Panc1 (cell line): ENCODE results near the gene BIRC7. TPM values are rescaled to one million over a fixed set of nuclear protein-coding genes. Genes with fewer than 3 reads are reported as not detected.

ENCODE experiments used
- ATAC-seq: fragments of 200-7000 bp; cut with Tn5 transposase; 2 replicates; pipeline ENCODE4 v1.9.1; 2020; ENCODE audit warnings: mild to moderate bottlenecking, moderate library complexity
- BruUV-seq: library from RNA; stranded (reverse); fragments of 400-500 nt; replicated peaks from 2 replicates; lab custom pipeline; 2021; lab: Mats Ljungman, UMichigan
- CTCF ChIA-PET: fragments of 300-600 bp; sonication (Branson Sonifier 250); formaldehyde crosslinking; loops from one replicate; lab custom pipeline; 2022; ENCODE audit warnings: antibody characterized with exemption; lab: Charles Lee
- POLR2A ChIA-PET: fragments of 300-600 bp; sonication (Branson Sonifier 250); formaldehyde crosslinking; loops from one replicate; lab custom pipeline; 2022; ENCODE audit warnings: antibody characterized with exemption; lab: Charles Lee
- DNase-seq: peaks from one replicate; pipeline ENCODE4 v3.0.0-alpha.2; 2010; ENCODE audit warnings: low read depth, low spot score
- H3K27ac ChIP-seq: 2 replicates; pipeline ENCODE4 v1.5.1; 2011; ENCODE audit warnings: mild to moderate bottlenecking, low read length, inconsistent platforms
- H3K27me3 ChIP-seq: fragments of 200-500 bp; sonication (Bioruptor generic); 2 replicates; pipeline ENCODE4 v1.6.0; 2014; ENCODE audit warnings: low read length, inconsistent platforms; ENCODE audit not compliant: control insufficient read depth, insufficient read depth
- H3K36me3 ChIP-seq: fragments of 200-500 bp; sonication (Bioruptor generic); 2 replicates; pipeline ENCODE4 v1.5.1; 2014; ENCODE audit warnings: inconsistent platforms, mild to moderate bottlenecking, low read length, moderate library complexity; ENCODE audit not compliant: control insufficient read depth, insufficient read depth
- H3K4me1 ChIP-seq: 2 replicates; pipeline ENCODE4 v1.5.1; 2011; ENCODE audit warnings: inconsistent platforms, mild to moderate bottlenecking, low read length, moderate library complexity; ENCODE audit not compliant: control insufficient read depth, insufficient read depth
- H3K4me3 ChIP-seq, 2 experiments: 2 replicates each; pipeline ENCODE4 v1.5.1; 2011 to 2012; ENCODE audit warnings: low read depth in 2 of 2, low read length in 2 of 2, mild to moderate bottlenecking in 2 of 2, inconsistent platforms in 1 of 2, moderate library complexity in 1 of 2
- H3K9me3 ChIP-seq: fragments of 200-500 bp; sonication (Bioruptor generic); 2 replicates; pipeline ENCODE4 v1.5.1; 2014; ENCODE audit warnings: low read depth, mild to moderate bottlenecking, inconsistent platforms, low read length, moderate library complexity; ENCODE audit not compliant: control insufficient read depth, insufficient read depth
- POLR2AphosphoS5 ChIP-seq: IDR thresholded peaks from 2 replicates; pipeline ENCODE4 v1.6.1; 2012; ENCODE audit warnings: mild to moderate bottlenecking, low read depth, low read length, moderate library complexity
- SIN3A ChIP-seq: IDR thresholded peaks from 2 replicates; pipeline ENCODE4 v1.6.1; 2012; ENCODE audit warnings: low read depth, mild to moderate bottlenecking, low read length, moderate library complexity, borderline replicate concordance; ENCODE audit not compliant: insufficient read depth
- TCF7L2 ChIP-seq: IDR thresholded peaks from 2 replicates; pipeline ENCODE4 v1.6.1; 2011; ENCODE audit warnings: mild to moderate bottlenecking, low read depth, low read length, inconsistent platforms
- in situ Hi-C: cut with HindIII; loops from 2 replicates; pipeline ENCODE4 v1.10.0; 2016; ENCODE audit warnings: low sequenced_read_pairs, low pct_unique_long_range_greater_than_20kb
- intact Hi-C: fragments of 100-400 bp; cut with micrococcal nuclease; formaldehyde crosslinking; loops from one replicate; pipeline ENCODE4 v1.10.0; 2022; ENCODE audit not compliant: unreplicated experiment
- total RNA-seq: library from RNA; stranded (reverse); gene quantifications from one replicate; pipeline ENCODE4 v1.2.1, GENCODE V29; 2021; ENCODE audit not compliant: unreplicated experiment
- TF ChIP-seq, protein P1 (sequence below): fragments of 450-650 bp; IDR thresholded peaks from 2 replicates; pipeline ENCODE4 v1.5.1; 2017; ENCODE audit warnings: mild to moderate bottlenecking
- TF ChIP-seq, protein P2 (sequence below), 2 experiments: IDR thresholded peaks; 2 replicates each; pipeline ENCODE4 v1.6.1; 2011 to 2012; ENCODE audit warnings: low read depth in 2 of 2, control low read depth in 1 of 2, low read length in 1 of 2, mild to moderate bottlenecking in 1 of 2, moderate library complexity in 1 of 2; ENCODE audit not compliant: insufficient read depth in 1 of 2

BIRC7 gene
- total RNA-seq, 1 experiment from 2014 or later, result 9.0 TPM

DNA sequence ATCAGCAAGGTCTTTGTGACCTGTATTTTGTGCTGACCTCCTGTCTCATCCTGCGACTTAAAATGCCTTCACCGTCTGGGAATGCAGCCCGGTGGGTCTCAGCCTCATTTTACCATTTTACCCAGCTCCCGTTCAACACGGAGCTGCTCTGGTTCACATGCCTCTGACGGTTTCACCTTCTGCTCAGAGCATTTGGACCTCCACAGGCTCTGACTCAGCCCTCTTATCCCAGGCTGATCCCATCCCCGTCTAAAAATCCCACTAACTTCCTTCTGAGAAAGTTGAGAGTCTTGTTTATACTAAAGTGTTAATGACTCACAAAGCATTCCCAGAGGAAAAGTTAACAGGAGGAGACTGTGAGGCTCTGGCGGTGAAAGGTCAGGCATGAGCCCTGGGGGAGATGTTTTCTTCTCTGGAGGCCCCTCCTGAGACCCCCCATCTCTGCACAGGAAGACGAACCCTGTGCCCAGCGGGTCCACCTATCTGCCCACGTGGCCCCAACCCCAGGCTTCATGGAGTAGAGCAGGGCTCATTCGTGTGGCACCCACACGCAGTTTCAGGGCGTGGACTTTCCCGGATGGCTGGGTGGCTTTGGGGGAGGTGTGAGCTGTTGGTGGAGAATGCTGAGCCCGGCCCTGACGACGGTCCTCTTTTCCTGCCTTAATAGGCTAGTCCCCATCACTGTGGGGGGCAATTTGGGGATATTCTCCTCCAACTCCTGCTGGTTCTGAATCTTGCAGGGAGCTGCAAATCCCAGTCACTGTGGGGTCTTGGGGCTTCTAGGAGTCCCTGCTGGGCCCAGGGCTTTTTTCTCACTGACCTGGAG is 3.3 kb upstream of the BIRC7 start:
- H3K27ac ChIP-seq, result peak overlapping the region; percentile 81
- ChIA-PET POLR2A (interaction anchor here (0.6 kb wide), 2 partner anchors 279 to 299 kb away, joined by 4 to 6 read pairs; no protein-coding TSS in a partner anchor), CTCF (interaction anchor here (0.6 to 3.6 kb wide), 3 partner anchors 8 to 34 kb away, joined by 4 to 52 read pairs (median 5); no protein-coding TSS in a partner anchor)
- DNase-seq, result peak; percentile 54
- no peaks in the 10 kb centered on the region for H3K27me3 ChIP-seq
- TF ChIP-seq POLR2AphosphoS5 (no peak; the same call in 1 of the 2 replicates), SIN3A (no peak), TCF7L2 (peak; percentile 44)
- TF ChIP-seq, protein P1, sequence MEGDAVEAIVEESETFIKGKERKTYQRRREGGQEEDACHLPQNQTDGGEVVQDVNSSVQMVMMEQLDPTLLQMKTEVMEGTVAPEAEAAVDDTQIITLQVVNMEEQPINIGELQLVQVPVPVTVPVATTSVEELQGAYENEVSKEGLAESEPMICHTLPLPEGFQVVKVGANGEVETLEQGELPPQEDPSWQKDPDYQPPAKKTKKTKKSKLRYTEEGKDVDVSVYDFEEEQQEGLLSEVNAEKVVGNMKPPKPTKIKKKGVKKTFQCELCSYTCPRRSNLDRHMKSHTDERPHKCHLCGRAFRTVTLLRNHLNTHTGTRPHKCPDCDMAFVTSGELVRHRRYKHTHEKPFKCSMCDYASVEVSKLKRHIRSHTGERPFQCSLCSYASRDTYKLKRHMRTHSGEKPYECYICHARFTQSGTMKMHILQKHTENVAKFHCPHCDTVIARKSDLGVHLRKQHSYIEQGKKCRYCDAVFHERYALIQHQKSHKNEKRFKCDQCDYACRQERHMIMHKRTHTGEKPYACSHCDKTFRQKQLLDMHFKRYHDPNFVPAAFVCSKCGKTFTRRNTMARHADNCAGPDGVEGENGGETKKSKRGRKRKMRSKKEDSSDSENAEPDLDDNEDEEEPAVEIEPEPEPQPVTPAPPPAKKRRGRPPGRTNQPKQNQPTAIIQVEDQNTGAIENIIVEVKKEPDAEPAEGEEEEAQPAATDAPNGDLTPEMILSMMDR, result no peak
- TF ChIP-seq, protein P2, sequence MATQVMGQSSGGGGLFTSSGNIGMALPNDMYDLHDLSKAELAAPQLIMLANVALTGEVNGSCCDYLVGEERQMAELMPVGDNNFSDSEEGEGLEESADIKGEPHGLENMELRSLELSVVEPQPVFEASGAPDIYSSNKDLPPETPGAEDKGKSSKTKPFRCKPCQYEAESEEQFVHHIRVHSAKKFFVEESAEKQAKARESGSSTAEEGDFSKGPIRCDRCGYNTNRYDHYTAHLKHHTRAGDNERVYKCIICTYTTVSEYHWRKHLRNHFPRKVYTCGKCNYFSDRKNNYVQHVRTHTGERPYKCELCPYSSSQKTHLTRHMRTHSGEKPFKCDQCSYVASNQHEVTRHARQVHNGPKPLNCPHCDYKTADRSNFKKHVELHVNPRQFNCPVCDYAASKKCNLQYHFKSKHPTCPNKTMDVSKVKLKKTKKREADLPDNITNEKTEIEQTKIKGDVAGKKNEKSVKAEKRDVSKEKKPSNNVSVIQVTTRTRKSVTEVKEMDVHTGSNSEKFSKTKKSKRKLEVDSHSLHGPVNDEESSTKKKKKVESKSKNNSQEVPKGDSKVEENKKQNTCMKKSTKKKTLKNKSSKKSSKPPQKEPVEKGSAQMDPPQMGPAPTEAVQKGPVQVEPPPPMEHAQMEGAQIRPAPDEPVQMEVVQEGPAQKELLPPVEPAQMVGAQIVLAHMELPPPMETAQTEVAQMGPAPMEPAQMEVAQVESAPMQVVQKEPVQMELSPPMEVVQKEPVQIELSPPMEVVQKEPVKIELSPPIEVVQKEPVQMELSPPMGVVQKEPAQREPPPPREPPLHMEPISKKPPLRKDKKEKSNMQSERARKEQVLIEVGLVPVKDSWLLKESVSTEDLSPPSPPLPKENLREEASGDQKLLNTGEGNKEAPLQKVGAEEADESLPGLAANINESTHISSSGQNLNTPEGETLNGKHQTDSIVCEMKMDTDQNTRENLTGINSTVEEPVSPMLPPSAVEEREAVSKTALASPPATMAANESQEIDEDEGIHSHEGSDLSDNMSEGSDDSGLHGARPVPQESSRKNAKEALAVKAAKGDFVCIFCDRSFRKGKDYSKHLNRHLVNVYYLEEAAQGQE (IDR thresholded peaks at IDR 0.05; ENCODE audit: insufficient read depth in 1 of 2, low read depth in 2 of 2, low read length in 1 of 2), result no peak
- no peaks in the 10 kb centered on the region for H3K9me3 ChIP-seq
- H3K36me3 ChIP-seq, result no peaks in the 10 kb centered on the region
- in situ Hi-C loops (no loop called here), intact Hi-C loops (no loop called here)
- peak; percentile 69 for ATAC-seq
- no peak overlapping the region; a peak in 1 of 4 replicates for H3K4me3 ChIP-seq
- no TSS peak for BruUV-seq
- peaks cover 69% of the 10 kb centered on the region for H3K4me1 ChIP-seq

DNA sequence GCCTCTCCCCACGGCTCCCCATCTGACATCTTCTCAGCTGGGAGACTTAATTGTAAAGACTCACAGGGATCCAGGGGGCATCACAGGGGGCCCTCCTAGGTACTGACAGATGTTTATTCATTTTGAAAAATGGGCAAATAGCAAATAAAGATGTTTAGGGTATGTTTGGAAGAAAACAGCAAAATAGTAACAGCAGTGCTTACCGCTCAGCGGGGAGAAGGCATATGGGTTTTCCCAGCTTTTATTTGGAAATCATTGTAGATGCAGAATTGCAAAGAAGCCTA is 2.7 kb upstream of the BIRC7 start:
- peaks cover 70% of the 10 kb centered on the region for H3K4me1 ChIP-seq
- no peak overlapping the region for H3K4me3 ChIP-seq
- H3K27me3 ChIP-seq, result no peaks in the 10 kb centered on the region
- TF ChIP-seq TCF7L2, result no peak
- TF ChIP-seq POLR2AphosphoS5, result no peak
- TF ChIP-seq SIN3A, result no peak
- TF ChIP-seq, protein P2 (IDR thresholded peaks at IDR 0.05; ENCODE audit: insufficient read depth in 1 of 2, low read depth in 2 of 2, low read length in 1 of 2), result no peak
- TF ChIP-seq, protein P1, result no peak
- ATAC-seq (peak; percentile 3; the same call in 1 of the 2 replicates), DNase-seq (no peak)
- CTCF ChIA-PET, result interaction anchor here (0.6 to 3.6 kb wide), 4 partner anchors 9 to 149 kb away, joined by 4 to 52 read pairs (median 4); no protein-coding TSS in a partner anchor
- H3K9me3 ChIP-seq, result no peaks in the 10 kb centered on the region
- H3K27ac ChIP-seq, result peak overlapping the region; percentile 81
- POLR2A ChIA-PET, result interaction anchor here (0.6 kb wide), 2 partner anchors 279 to 298 kb away, joined by 4 to 6 read pairs; no protein-coding TSS in a partner anchor
- intact Hi-C loops (no loop called here), in situ Hi-C loops (no loop called here)
- no TSS peak for BruUV-seq
- no peaks in the 10 kb centered on the region for H3K36me3 ChIP-seq
